Immature natural killer cell (primary cell): ENCODE results near the gene ZNF862. TPM values are rescaled to one million over a fixed set of nuclear protein-coding genes. Genes with fewer than 3 reads are reported as not detected.
A peak's percentile ranks its signal among the peaks of the same experiment; 100 is the strongest.

ENCODE experiments used
- DNase-seq, 3 donors: peaks; one replicate each; pipeline ENCODE4 v3.0.0; 2022; ENCODE audit warnings: mixed read lengths in 1 of 3
- H3K27ac Mint-ChIP-seq, 6 donors: one replicate each; pipeline ENCODE4 v1.8.0; 2020; ENCODE audit warnings: mixed read lengths in 6 of 6, mild to moderate bottlenecking in 5 of 6, inconsistent platforms in 4 of 6, moderate library complexity in 3 of 6
- H3K27me3 Mint-ChIP-seq, 3 donors: one replicate each; pipeline ENCODE4 v1.8.0; 2020 to 2021; ENCODE audit warnings: low read depth in 3 of 3, mild to moderate bottlenecking in 3 of 3, mixed read lengths in 3 of 3, moderate library complexity in 3 of 3, inconsistent platforms in 1 of 3
- H3K36me3 Mint-ChIP-seq, 3 donors: one replicate each; pipeline ENCODE4 v1.8.0; 2020; ENCODE audit warnings: mixed read lengths in 3 of 3, inconsistent platforms in 2 of 3, mild to moderate bottlenecking in 2 of 3
- H3K4me1 Mint-ChIP-seq, 2 donors: one replicate each; pipeline ENCODE4 v1.8.0; 2020; ENCODE audit warnings: inconsistent platforms in 2 of 2, mild to moderate bottlenecking in 2 of 2, mixed read lengths in 2 of 2, moderate library complexity in 1 of 2
- H3K4me3 Mint-ChIP-seq, 5 donors: one replicate each; pipeline ENCODE4 v1.8.0; 2020; ENCODE audit warnings: mild to moderate bottlenecking in 5 of 5, mixed read lengths in 5 of 5, inconsistent platforms in 3 of 5, moderate library complexity in 3 of 5
- H3K9me3 Mint-ChIP-seq, 6 donors: one replicate each; pipeline ENCODE4 v1.8.0; 2020; ENCODE audit warnings: mild to moderate bottlenecking in 6 of 6, mixed read lengths in 6 of 6, inconsistent platforms in 4 of 6, moderate library complexity in 3 of 6
- polyA plus RNA-seq, 3 donors: library from polyadenylated mRNA; unstranded; fragments of 300-500 nt; fragmentation: Illumina TruSeq; gene quantifications; one replicate each; pipeline ENCODE4 v1.2.3, GENCODE V29; 2021

ZNF862 gene
- polyA plus RNA-seq, 3 donors from 2014 or later: 1.9 to 5.5 (median 2.5) TPM

GRCh38 chr7:149853157-149853556, 15.0 kb downstream of the ZNF862 start:
- Mint-ChIP-seq H3K27ac (no peak overlapping the region), H3K9me3 (no peaks in the 10 kb centered on the region), H3K4me1 (no peaks in the 10 kb centered on the region), H3K27me3 (peaks cover 0 to 5% (median 0%) of the 10 kb centered on the region in 3 donors), H3K4me3 (no peak overlapping the region), H3K36me3 (peaks cover 4 to 30% (median 19%) of the 10 kb centered on the region in 3 donors)
- no peak for DNase-seq

- DNase-seq: no peak
- Mint-ChIP-seq H3K4me3 (no peak overlapping the region), H3K27ac (no peak overlapping the region), H3K36me3 (peaks cover 5 to 27% (median 15%) of the 10 kb centered on the region in 3 donors), H3K9me3 (no peaks in the 10 kb centered on the region), H3K27me3 (peaks cover 0 to 5% (median 0%) of the 10 kb centered on the region in 3 donors), H3K4me1 (no peaks in the 10 kb centered on the region)
These were observed 16.6 kb downstream of the ZNF862 start for GRCh38 chr7:149854611-149855360.

GRCh38 chr7:149855361-149856305, 17.5 kb downstream of the ZNF862 start:
- DNase-seq: no peak
- peaks cover 10 to 28% (median 18%) of the 10 kb centered on the region in 3 donors for H3K36me3 Mint-ChIP-seq
- H3K27me3 Mint-ChIP-seq: peaks cover 0 to 5% (median 0%) of the 10 kb centered on the region in 3 donors
- peaks cover 0 to 4% of the 10 kb centered on the region in 2 donors for H3K4me1 Mint-ChIP-seq
- no peaks in the 10 kb centered on the region for H3K9me3 Mint-ChIP-seq
- H3K27ac Mint-ChIP-seq: no peak overlapping the region
- no peak overlapping the region for H3K4me3 Mint-ChIP-seq

- peaks cover 0 to 5% (median 3%) of the 10 kb centered on the region in 3 donors for H3K27me3 Mint-ChIP-seq
- DNase-seq: no peak
- H3K4me3 Mint-ChIP-seq: no peak overlapping the region
- peaks cover 0 to 6% of the 10 kb centered on the region in 2 donors for H3K4me1 Mint-ChIP-seq
- peaks cover 10 to 28% (median 14%) of the 10 kb centered on the region in 3 donors for H3K36me3 Mint-ChIP-seq
- no peak overlapping the region for H3K27ac Mint-ChIP-seq
- no peaks in the 10 kb centered on the region for H3K9me3 Mint-ChIP-seq
These were observed 18.4 kb downstream of the ZNF862 start for GRCh38 chr7:149856583-149856982.

GRCh38 chr7:149859369-149859768, 21.2 kb downstream of the ZNF862 start:
- H3K27ac Mint-ChIP-seq: no peak overlapping the region
- H3K4me3 Mint-ChIP-seq: no peak overlapping the region
- H3K36me3 Mint-ChIP-seq: peaks cover 6 to 26% (median 22%) of the 10 kb centered on the region in 3 donors

GRCh38 chr7:149859876-149860275, 21.7 kb downstream of the ZNF862 start:
- Mint-ChIP-seq H3K27ac (no peak overlapping the region), H3K36me3 (peaks cover 6 to 26% (median 22%) of the 10 kb centered on the region in 3 donors), H3K9me3 (no peaks in the 10 kb centered on the region), H3K4me1 (peaks cover 9 to 12% of the 10 kb centered on the region in 2 donors), H3K27me3 (peaks cover 2 to 3% (median 3%) of the 10 kb centered on the region in 3 donors), H3K4me3 (no peak overlapping the region)
- DNase-seq: no peak

More at GRCh38 chr7:149859369-149859768, 21.2 kb downstream of the ZNF862 start:
- no peak for DNase-seq
- H3K27me3 Mint-ChIP-seq: peaks cover 2 to 3% (median 3%) of the 10 kb centered on the region in 3 donors
- peaks cover 9 to 12% of the 10 kb centered on the region in 2 donors for H3K4me1 Mint-ChIP-seq
- no peaks in the 10 kb centered on the region for H3K9me3 Mint-ChIP-seq

- no peak overlapping the region for H3K4me3 Mint-ChIP-seq
- H3K4me1 Mint-ChIP-seq: peaks cover 20 to 23% of the 10 kb centered on the region in 2 donors
- peak; percentile 50 to 57 (median 55) for DNase-seq
- H3K36me3 Mint-ChIP-seq: peaks cover 6 to 26% (median 22%) of the 10 kb centered on the region in 3 donors
- no peaks in the 10 kb centered on the region for H3K9me3 Mint-ChIP-seq
- H3K27me3 Mint-ChIP-seq: peaks cover 2 to 5% (median 3%) of the 10 kb centered on the region in 3 donors
- peak overlapping the region in 3 of 6 donors; percentile 28 to 77 (median 76) for H3K27ac Mint-ChIP-seq
These were observed 22.9 kb downstream of the ZNF862 start for GRCh38 chr7:149860821-149861727.

GRCh38 chr7:149861728-149862045, 23.5 kb downstream of the ZNF862 start:
- H3K4me1 Mint-ChIP-seq: peaks cover 22 to 24% of the 10 kb centered on the region in 2 donors
- H3K27ac Mint-ChIP-seq: peak overlapping the region in 4 of 6 donors; percentile 28 to 77 (median 56)
- no peak overlapping the region for H3K4me3 Mint-ChIP-seq
- H3K27me3 Mint-ChIP-seq: peaks cover 2 to 5% (median 3%) of the 10 kb centered on the region in 3 donors
- H3K36me3 Mint-ChIP-seq: peaks cover 6 to 21% (median 20%) of the 10 kb centered on the region in 3 donors
- no peaks in the 10 kb centered on the region for H3K9me3 Mint-ChIP-seq
- DNase-seq: no peak

GRCh38 chr7:149862156-149862555, 24.0 kb downstream of the ZNF862 start:
- Mint-ChIP-seq H3K27ac (no peak overlapping the region), H3K9me3 (no peaks in the 10 kb centered on the region), H3K27me3 (peaks cover 2 to 4% (median 3%) of the 10 kb centered on the region in 3 donors), H3K4me3 (no peak overlapping the region), H3K36me3 (peaks cover 6 to 20% (median 15%) of the 10 kb centered on the region in 3 donors), H3K4me1 (peaks cover 22 to 24% of the 10 kb centered on the region in 2 donors)
- DNase-seq: no peak

GRCh38 chr7:149863500-149863899, 25.3 kb downstream of the ZNF862 start:
- Mint-ChIP-seq H3K4me3 (no peak overlapping the region), H3K36me3 (peaks cover 6 to 15% (median 14%) of the 10 kb centered on the region in 3 donors), H3K27ac (peak overlapping the region in 2 of 6 donors; percentile 20 to 51), H3K27me3 (peaks cover 2 to 3% (median 2%) of the 10 kb centered on the region in 3 donors), H3K4me1 (peaks cover 22 to 24% of the 10 kb centered on the region in 2 donors), H3K9me3 (no peaks in the 10 kb centered on the region)
- no peak for DNase-seq

- Mint-ChIP-seq H3K4me1 (peaks cover 22 to 29% of the 10 kb centered on the region in 2 donors), H3K4me3 (no peak overlapping the region)
These were observed 25.8 kb downstream of the ZNF862 start for GRCh38 chr7:149864023-149864422.

GRCh38 chr7:149864751-149865150, 26.6 kb downstream of the ZNF862 start:
- Mint-ChIP-seq H3K4me1 (peaks cover 27 to 35% of the 10 kb centered on the region in 2 donors), H3K27ac (peak overlapping the region in 3 of 6 donors; percentile 72 to 85 (median 75)), H3K36me3 (peaks cover 6 to 14% (median 14%) of the 10 kb centered on the region in 3 donors), H3K27me3 (peaks cover 2 to 3% (median 2%) of the 10 kb centered on the region in 3 donors), H3K4me3 (no peak overlapping the region), H3K9me3 (no peaks in the 10 kb centered on the region)
- DNase-seq: no peak

More at GRCh38 chr7:149864023-149864422, 25.8 kb downstream of the ZNF862 start:
- Mint-ChIP-seq H3K27ac (peak overlapping the region in 3 of 6 donors; percentile 12 to 51 (median 20)), H3K9me3 (no peaks in the 10 kb centered on the region), H3K27me3 (peaks cover 2 to 3% (median 2%) of the 10 kb centered on the region in 3 donors), H3K36me3 (peaks cover 6 to 14% (median 14%) of the 10 kb centered on the region in 3 donors)
- DNase-seq: no peak
